GM12801 (cell line): Measurements from ENCODE around the gene ERI2.

Experiments used
- CTCF ChIP-seq: IDR thresholded peaks from one replicate; pipeline ENCODE4 v1.5.1; 2011; ENCODE audit warnings: control low read depth; ENCODE audit not compliant: insufficient read length; ENCODE audit errors: extremely low read depth

The ERI2 gene

GRCh38 chr16:20830372-20830771 lies 24.1 kb upstream of the ERI2 start:
- TF ChIP-seq CTCF: no peak

- no peak for TF ChIP-seq CTCF
Observed at GRCh38 chr16:20829536-20829935, 23.3 kb upstream of the ERI2 start.

- no peak for TF ChIP-seq CTCF
Observed at GRCh38 chr16:20826039-20826566, 19.8 kb upstream of the ERI2 start.

- no peak for TF ChIP-seq CTCF
Observed at GRCh38 chr16:20822521-20823325, 16.5 kb upstream of the ERI2 start.

- no peak for TF ChIP-seq CTCF
Observed at GRCh38 chr16:20821682-20822081, 15.4 kb upstream of the ERI2 start.

GRCh38 chr16:20818929-20819585 lies 12.8 kb upstream of the ERI2 start:
- no peak for TF ChIP-seq CTCF

- no peak for TF ChIP-seq CTCF
Observed at GRCh38 chr16:20814784-20815183, 8.5 kb upstream of the ERI2 start.
